Right ventricle myocardium inferior (tissue), 1 donor: ENCODE data around the gene GM2A. TPM values are rescaled to one million over a fixed set of nuclear protein-coding genes. Genes with fewer than 3 reads are reported as not detected.

Experiments
- ATAC-seq: fragments of 200-7000 bp; cut with Tn5 transposase; one replicate; pipeline ENCODE4 v1.9.1; 2020; ENCODE audit warnings: mild to moderate bottlenecking, moderate library complexity
- DNase-seq: peaks from one replicate; pipeline ENCODE4 v3.0.0; 2021; ENCODE audit errors: missing footprints
- intact Hi-C: fragments of 100-400 bp; cut with DNase I; formaldehyde crosslinking; loops from one replicate; pipeline ENCODE4 v1.11.0; 2022
- long read RNA-seq: library from polyadenylated mRNA; unstranded; transcript quantifications from one replicate; pipeline ENCODE4 v2.0.0, GENCODE V29; 2021
- total RNA-seq: library from RNA; stranded (reverse); fragmentation: NEBNext Ultra II Directional; extraction: Animal tissue kit (Norgen Biotek cat#: 25700); gene quantifications from one replicate; pipeline ENCODE4 v1.2.1, GENCODE V29; 2021
- donor health status: DM: no; HTN: yes; CAD: no; lungs with severe emphysema.

The GM2A gene
- total RNA-seq: 28.4 TPM
- long read RNA-seq, transcript GM2A-201 (4 exons, 3,896 nt): major isoform, 10 of 13 reads
- long read RNA-seq, partial matches to known transcripts: 1 of 13 reads
- long read RNA-seq, other reads (novel, unspliced or antisense): 2 of 13 reads

DNA sequence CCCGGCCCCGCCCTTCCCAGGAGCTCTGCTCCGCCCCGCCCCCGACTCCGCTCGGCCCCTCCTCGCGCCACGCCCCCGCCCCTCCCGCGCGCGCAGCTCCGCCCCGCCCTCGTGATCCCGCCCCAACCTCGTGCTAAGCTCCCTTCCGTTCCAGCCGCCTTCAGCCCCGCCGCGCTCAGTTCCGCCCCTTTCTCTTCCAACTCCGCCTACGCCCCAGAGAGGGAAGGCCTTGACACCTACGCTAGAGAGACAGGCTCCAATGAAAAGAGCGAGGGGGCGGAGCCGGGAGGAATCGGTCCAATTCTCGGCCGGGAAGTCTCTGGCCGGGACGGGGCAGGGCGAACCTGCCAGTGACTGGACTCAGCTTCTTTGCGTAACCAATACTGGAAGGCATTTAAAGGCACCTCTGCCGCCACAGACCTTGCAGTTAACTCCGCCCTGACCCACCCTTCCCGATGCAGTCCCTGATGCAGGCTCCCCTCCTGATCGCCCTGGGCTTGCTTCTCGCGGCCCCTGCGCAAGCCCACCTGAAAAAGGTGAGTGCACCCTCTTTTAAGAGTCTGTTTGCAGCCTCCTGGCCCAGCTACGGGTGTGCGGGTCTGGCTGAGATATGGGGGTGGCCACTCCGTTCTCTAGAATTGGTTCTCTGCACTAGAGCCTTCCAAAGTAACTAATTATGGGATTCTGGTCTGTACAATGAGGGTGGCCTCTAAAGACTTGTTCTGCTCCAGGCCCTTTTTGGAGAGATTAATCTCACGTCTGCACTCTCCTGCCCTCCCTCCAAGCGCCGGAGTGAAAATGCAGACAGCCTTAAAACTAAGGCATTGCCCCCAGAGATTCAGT is at the start of gene GM2A:
GM2A (plus strand) TSS at position 424 of the 843 bp plus-strand sequence; CDS start at position 456, 32 bp downstream.
- peak; percentile 97 for ATAC-seq
- peak; percentile 99 for DNase-seq
- intact Hi-C loops: no loop called here

DNA sequence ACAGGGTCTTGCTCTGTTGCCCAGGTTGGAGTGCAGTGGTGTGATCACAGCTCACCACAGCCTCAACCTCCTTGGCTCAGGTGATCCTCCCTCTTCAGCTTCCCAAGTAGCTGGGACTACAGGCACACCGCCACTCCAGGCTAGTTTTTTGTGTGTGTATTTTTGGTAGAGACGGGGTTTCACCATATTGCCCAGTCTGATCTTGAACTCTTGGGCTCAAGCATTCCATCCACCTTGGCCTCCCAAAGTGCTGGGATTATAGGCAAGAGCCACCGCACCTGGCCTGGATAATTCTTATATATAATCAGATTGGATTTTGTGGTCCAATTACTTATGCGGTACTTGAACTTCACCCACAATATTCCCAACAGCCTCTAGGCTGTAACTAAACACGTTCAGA is 48.9 kb upstream of the GM2A start:
- intact Hi-C loops: no loop called here
- DNase-seq: no peak
- no peak for ATAC-seq

GRCh38 chr5:151205411-151205810 is 47.6 kb upstream of the GM2A start:
- no peak for ATAC-seq
- peak; percentile 58 for DNase-seq
- intact Hi-C loops: no loop called here

- intact Hi-C loops: no loop called here
- ATAC-seq (peak; percentile 49), DNase-seq (no peak)
Observed at GRCh38 chr5:151208481-151208914, 44.5 kb upstream of the GM2A start.

DNA sequence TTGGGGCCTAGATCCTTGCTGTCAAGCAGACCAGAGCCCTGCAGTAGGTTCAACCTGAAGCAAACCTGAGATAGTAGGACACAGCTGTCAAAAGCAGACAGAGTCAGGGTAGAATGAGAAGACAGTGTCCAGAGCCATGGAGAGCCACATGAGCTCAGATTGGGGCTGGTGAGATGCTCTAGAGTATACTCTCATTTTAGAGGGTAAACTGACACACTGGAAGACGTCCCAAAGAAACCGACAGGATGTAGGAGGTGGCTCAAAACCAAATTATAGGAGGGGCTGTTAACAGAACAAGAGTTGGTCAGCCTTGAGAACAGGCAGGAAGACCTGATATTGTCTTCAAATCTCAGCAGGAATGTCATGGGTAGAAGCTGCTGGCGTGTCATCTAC is 40.6 kb upstream of the GM2A start:
- ATAC-seq (no peak), DNase-seq (no peak)
- intact Hi-C loops: no loop called here

GRCh38 chr5:151213803-151214613 is 39.0 kb upstream of the GM2A start:
- DNase-seq: peak; percentile 92
- peak; percentile 92 for ATAC-seq
- intact Hi-C loops: no loop called here

- no peak for DNase-seq
- intact Hi-C loops: no loop called here
- ATAC-seq: peak; percentile 36
Observed at GRCh38 chr5:151214614-151215545, 38.1 kb upstream of the GM2A start.

- intact Hi-C loops: no loop called here
- no peak for ATAC-seq
- no peak for DNase-seq
Observed at GRCh38 chr5:151215546-151215880, 37.5 kb upstream of the GM2A start.

DNA sequence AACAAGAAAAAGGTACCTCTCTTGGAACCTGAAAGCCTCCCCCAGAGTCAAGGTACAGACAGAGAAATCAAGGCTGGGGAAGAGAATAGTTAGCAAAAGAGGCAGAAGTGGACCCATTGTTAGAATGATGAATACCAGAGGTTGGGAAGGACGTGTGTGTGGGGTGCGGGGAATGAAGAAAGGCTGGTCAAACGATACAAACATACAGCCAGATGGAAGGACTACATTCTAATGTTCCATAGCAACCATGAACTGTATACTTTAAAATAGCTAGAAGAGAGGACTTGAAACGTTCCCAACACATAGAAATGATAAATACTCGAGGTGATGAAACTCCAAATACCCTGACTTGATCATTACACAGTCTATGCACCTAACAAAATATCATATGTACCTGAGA is 36.2 kb upstream of the GM2A start:
- no peak for ATAC-seq
- no peak for DNase-seq
- intact Hi-C loops: no loop called here

- intact Hi-C loops: no loop called here
- no peak for DNase-seq
- ATAC-seq: no peak
Observed at GRCh38 chr5:151218177-151218576, 34.8 kb upstream of the GM2A start.

GRCh38 chr5:151219138-151219537 is 33.8 kb upstream of the GM2A start:
- ATAC-seq (no peak), DNase-seq (no peak)
- intact Hi-C loops: no loop called here

DNA sequence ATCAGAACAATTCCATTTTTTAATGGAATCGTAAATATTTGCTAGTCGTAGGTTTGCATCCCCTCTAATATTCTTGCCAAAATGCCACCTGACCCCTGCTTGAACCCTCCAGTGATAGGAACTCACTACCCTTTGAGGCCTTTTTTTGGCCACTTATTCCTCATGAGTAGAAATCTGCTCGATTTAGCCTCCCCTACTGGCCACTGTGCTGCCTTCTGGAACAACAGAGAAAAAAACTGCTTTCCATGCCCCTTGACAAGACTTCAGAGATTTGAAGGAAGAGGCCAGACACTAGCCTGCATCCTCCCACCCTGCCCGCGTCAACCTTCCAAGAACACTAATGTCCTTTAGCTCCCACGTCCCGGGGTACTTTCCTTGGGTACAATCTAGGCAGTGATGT is 33.2 kb upstream of the GM2A start:
- intact Hi-C loops: loop anchor here (5.0 kb wide), 1 partner anchor 62 kb away; the partner anchor contains the start of gene ANXA6
- DNase-seq (no peak), ATAC-seq (no peak)

DNA sequence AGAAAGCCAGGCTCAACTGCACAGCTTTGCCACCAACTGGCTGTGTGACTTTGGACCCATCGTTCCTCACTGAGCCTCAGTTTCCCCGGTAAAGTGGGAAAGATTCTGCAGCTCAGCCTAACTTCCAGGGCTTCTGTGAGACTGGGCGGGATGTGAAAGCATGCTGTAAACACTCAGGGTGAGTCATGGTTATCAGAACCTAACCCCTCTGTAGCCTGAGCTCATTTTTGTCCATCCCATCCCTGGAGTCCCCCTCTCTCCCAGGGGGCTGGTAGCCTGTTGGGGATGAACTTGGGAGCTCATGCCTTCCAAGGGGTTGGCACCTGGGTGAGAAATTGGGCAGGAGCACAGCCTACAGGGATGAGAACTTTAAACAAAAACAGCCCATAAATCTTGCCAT is 31.4 kb upstream of the GM2A start:
- ATAC-seq: no peak
- intact Hi-C loops: loop anchor here (5.0 kb wide), 1 partner anchor 64 kb away; the partner anchor contains the start of gene ANXA6

DNA sequence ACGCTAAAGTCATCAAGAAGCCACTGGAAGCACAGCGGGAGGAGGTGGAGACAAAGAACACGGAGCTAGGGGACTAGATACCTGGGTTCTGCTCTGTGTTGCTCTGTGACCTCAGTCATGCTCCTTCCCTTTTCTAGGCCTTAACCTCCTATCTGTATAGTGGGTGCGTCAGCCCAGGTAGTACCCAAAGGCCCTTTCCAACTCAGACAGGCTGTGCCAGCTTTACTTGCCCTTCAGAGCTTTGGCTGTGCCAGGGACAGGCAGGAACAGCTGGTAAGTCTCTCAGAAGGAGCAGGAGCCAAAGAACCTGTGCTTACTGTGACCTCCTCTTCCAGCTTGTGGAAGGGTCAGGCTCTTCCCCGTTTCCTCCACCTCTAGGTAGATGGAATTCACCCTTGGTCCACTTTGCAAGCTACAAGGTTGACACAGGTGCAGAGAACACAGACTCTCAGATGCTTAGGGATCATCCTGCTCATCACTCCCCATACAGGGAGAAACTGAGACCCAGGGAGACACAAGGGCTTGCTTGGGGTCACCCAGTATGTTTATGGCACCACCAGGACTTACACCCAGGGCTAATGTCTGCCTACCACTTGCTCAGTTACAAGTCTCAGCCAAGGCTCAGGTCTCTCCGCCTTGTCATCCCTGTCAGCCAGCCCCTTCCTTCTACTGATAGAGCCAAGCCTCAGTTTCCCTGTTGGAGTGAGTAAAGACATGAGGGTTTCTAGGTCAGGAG is 30.8 kb upstream of the GM2A start:
- ATAC-seq (no peak), DNase-seq (no peak)
- intact Hi-C loops: loop anchor here (2.0 to 5.0 kb wide), 2 partner anchors 17 to 65 kb away; partner anchors contain the start of gene ANXA6

More for the DNA sequence above, 31.4 kb upstream of the GM2A start:
- DNase-seq: no peak

GRCh38 chr5:151222790-151223446 is 30.1 kb upstream of the GM2A start:
- ATAC-seq (peak; percentile 78), DNase-seq (peak; percentile 75)
- intact Hi-C loops: loop anchor here (2.0 to 5.0 kb wide), 2 partner anchors 16 to 66 kb away; partner anchors contain the start of gene ANXA6

DNA sequence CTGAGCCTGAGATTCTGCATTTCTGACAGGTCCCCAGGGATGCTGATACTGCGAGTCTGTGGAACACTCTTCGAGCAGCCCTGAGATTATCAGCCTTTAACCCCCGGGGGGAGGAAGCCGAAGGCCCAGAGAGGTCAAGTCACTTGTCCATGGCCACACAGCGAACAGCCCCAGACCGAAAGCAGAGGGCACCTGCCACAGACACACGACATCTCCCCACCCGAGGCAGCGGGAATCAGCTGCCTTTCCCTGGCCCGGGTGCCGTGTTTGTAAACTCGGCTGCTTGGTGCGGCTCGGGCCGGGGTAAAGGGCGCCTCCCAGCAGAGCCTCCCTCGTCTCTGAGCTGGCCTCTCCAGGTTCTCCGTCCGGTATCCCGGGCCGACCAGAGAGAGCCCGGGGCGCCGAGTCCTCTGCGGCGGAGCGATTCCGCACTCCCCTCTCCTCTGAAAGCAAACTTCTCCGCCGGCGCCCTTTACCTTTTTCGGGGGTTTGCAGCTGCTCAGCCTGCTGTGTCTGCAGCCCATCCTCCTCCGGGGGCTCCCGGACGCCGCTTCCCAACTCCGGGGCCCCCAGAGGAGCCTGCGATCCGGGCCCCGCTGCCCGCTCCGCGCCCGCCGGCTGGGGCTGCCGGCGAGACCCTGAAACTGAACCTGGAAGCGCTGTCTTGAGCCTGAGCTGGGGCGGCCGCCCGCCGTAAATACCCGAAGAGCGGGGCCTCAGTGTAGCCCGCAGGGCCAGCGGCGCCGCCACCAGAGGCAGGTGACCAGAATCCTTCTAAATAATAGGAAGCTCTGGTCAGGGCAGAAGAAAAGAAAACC is 29.3 kb upstream of the GM2A start, which contains the start of gene CCDC69:
CCDC69 (minus strand) TSS at position 646 of the 818 bp plus-strand sequence; CDS start at position 524, 122 bp downstream.
- peak; percentile 90 for DNase-seq
- ATAC-seq: peak; percentile 93
- intact Hi-C loops: loop anchor here (2.0 to 5.0 kb wide), 2 partner anchors 15 to 66 kb away; partner anchors contain the start of gene ANXA6
